ENCODE measurements around the gene COPB2. TPM values are rescaled to one million over a fixed set of nuclear protein-coding genes. Genes with fewer than 3 reads are reported as not detected.

The COPB2 gene
- total and polyA plus RNA-seq, 2 donors from 2014 or later: 47.3 to 124 TPM

DNA sequence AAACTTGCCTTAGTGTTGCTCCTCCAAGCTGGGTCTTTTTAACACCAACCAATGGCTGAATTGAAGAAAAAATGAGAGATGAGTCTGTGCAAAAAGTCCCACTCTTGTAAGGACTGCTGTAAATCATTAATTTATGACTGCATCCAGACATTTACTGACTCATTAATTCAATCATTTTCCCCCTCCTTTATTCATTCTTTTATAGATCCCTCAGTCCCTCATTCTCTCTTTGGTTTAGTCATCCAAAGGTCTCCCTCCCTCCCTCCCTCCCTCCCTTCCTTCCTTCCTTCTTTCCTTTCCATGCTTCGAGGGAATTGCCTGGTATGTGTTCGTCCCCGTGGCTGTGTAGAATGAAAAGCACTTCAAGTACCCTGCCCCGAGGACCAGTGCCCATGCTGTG, 80.9 kb downstream of the COPB2 start:
- Histone ChIP-seq H3K4me3 (ENCODE audit: low read length in 3 of 3) (no peak overlapping the region), H3K27me3 (ENCODE audit: control insufficient read depth, insufficient read depth, low read length) (no peaks in the 10 kb centered on the region), H3K9me3 (ENCODE audit: control insufficient read depth in 2 of 3, insufficient read depth in 1 of 3, low read length in 3 of 3) (no peaks in the 10 kb centered on the region), H3K9ac (ENCODE audit: low read length in 3 of 3) (no peak overlapping the region), H3K4me1 (ENCODE audit: control insufficient read depth in 2 of 3, insufficient read depth in 2 of 3, low read depth in 1 of 3, low read length in 3 of 3) (no peaks in the 10 kb centered on the region), H3K36me3 (ENCODE audit: control insufficient read depth in 2 of 3, insufficient read depth in 3 of 3, low read length in 3 of 3) (no peaks in the 10 kb centered on the region), H3K27ac (ENCODE audit: low read depth in 2 of 2, low read length in 2 of 2) (no peak overlapping the region)
- FAIRE-seq (no peak), DNase-seq (no peak)
- no peak for TF ChIP-seq CTCF (IDR thresholded peaks at IDR 0.05; ENCODE audit: borderline replicate concordance, extremely low read depth, insufficient read depth)
- intact Hi-C loops (cut with DNase I): no loop called here

DNA sequence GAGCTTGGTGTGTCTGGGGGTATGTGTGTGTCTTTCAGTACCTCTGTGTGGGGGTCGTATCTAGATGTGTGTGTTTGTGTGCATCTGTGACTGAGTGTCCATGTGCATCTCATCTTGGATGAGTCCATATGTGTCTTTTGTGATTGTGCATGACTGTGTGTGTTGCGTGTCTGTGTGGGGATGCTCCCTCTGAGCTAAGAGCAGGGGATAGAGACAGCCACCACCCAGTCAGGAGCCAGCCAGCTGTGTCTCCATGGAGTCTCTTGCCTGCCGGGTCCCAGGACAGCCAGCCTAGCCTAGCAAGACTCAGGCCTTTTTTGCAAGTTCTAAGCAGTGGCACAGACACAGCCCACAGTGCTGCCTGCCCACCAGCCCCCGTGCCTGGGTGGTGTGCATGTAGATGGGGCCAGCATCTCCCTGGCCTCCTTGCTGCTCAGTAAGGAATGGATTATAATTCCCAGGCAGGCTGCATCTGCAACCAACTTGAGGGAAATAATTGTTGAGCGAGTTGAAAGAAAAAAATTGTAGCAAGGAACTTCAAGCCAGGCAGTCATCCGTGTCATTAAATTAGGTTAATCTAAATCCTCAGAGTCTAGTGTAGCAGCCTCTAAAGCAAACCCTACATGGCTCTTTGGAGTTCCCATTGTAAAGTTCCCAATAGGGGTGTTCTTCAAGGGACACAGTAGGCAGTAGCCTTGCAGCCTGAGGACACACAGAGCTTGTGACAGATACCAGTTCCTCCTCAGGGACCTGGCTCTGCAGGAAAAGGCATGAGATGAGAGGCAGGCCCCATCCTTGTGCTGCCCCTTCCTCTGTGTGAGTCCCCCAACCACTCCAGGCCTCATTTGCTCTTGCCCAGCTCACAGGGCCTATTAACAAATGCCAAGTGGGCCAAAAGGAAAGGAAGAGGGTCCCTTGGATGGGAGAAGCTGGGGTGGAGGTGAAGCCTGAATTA, 81.6 kb downstream of the COPB2 start:
- intact Hi-C loops (cut with DNase I): no loop called here
- no peak for DNase-seq
- H3K36me3 ChIP-seq (ENCODE audit: control insufficient read depth in 2 of 3, insufficient read depth in 3 of 3, low read length in 3 of 3): no peaks in the 10 kb centered on the region

More for the DNA sequence above, 81.6 kb downstream of the COPB2 start:
- H3K4me3 ChIP-seq (ENCODE audit: low read length in 3 of 3): no peak overlapping the region
- H3K9me3 ChIP-seq (ENCODE audit: control insufficient read depth in 2 of 3, insufficient read depth in 1 of 3, low read length in 3 of 3): no peaks in the 10 kb centered on the region
- H3K4me1 ChIP-seq (ENCODE audit: control insufficient read depth in 2 of 3, insufficient read depth in 2 of 3, low read depth in 1 of 3, low read length in 3 of 3): no peaks in the 10 kb centered on the region
- FAIRE-seq: no peak
- H3K27ac ChIP-seq (ENCODE audit: low read depth in 2 of 2, low read length in 2 of 2): no peak overlapping the region
- H3K27me3 ChIP-seq (ENCODE audit: control insufficient read depth, insufficient read depth, low read length): no peaks in the 10 kb centered on the region
- TF ChIP-seq CTCF (IDR thresholded peaks at IDR 0.05; ENCODE audit: borderline replicate concordance, extremely low read depth, insufficient read depth): no peak
- H3K9ac ChIP-seq (ENCODE audit: low read length in 3 of 3): no peak overlapping the region

Other genes with a start within 250 kb of the COPB2 start
- 36.7 TPM for gene MRPS22, start 45.6 kb downstream of the COPB2 start, total RNA-seq
- gene MRPS22, start 45.6 kb downstream of the COPB2 start, polyA plus RNA-seq (ENCODE audit: insufficient read depth, low read depth, low replicate concordance): 58.7 TPM
- not detected for gene RBP2, start 86.9 kb upstream of the COPB2 start, total RNA-seq
- 13.5 TPM for gene RBP2, start 86.9 kb upstream of the COPB2 start, polyA plus RNA-seq (ENCODE audit: insufficient read depth, low read depth, low replicate concordance)
- gene RBP1, start 150.1 kb upstream of the COPB2 start, total RNA-seq: 31.8 TPM
- 49.2 TPM for gene RBP1, start 150.1 kb upstream of the COPB2 start, polyA plus RNA-seq (ENCODE audit: insufficient read depth, low read depth, low replicate concordance)